Ramos (cell line): ENCODE measurements around the gene RELCH.

ENCODE experiments used
- in situ Hi-C: fragments of 300-500 bp; cut with MboI; formaldehyde crosslinking; loops from one replicate; pipeline ENCODE4 v1.14.3; 2022; ENCODE audit warnings: low sequenced_read_pairs; ENCODE audit not compliant: unreplicated experiment

Gene RELCH

GRCh38 chr18:62300359-62300963 lies 113.4 kb downstream of the RELCH start:
- in situ Hi-C loops: no loop called here

GRCh38 chr18:62301322-62301721 lies 114.3 kb downstream of the RELCH start:
- in situ Hi-C loops: no loop called here

- in situ Hi-C loops: no loop called here
These were observed 125.8 kb downstream of the RELCH start for GRCh38 chr18:62312851-62313250.

GRCh38 chr18:62318228-62319180 lies 131.4 kb downstream of the RELCH start:
- in situ Hi-C loops: no loop called here

GRCh38 chr18:62321201-62321600 lies 134.1 kb downstream of the RELCH start:
- in situ Hi-C loops: no loop called here

GRCh38 chr18:62323483-62324180 lies 136.6 kb downstream of the RELCH start:
- in situ Hi-C loops: no loop called here

DNA sequence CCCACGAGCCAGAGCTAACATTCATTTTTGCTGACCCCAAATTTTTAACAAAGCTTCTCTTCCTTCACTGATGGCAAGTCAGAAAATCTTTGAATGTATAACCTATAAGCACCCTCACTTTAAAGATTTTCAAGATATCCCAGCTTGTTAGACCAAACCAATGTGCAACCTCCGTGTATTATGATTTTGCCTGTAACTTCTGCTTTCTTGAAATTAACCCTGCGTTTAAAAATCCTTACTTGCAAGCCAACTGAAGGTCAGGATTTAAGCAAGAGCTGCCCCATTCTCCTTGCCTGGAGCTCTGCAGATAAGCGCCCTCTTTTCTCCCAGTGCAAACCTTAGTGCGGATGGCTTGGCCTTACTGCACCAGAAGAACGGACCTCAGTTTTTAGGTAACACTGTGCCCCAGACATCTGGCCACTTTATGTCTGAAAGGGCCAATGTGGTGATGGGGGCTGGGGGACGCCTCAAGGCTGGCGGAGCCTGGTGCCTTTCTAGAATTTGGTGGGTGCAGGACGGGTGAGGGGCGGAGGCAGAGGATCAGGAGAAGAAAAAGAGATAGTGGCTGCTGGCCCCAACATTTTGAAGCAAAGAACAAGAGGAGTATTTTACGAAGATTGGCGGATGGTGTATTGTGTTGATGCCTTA lies 137.2 kb downstream of the RELCH start:
- in situ Hi-C loops: no loop called here

DNA sequence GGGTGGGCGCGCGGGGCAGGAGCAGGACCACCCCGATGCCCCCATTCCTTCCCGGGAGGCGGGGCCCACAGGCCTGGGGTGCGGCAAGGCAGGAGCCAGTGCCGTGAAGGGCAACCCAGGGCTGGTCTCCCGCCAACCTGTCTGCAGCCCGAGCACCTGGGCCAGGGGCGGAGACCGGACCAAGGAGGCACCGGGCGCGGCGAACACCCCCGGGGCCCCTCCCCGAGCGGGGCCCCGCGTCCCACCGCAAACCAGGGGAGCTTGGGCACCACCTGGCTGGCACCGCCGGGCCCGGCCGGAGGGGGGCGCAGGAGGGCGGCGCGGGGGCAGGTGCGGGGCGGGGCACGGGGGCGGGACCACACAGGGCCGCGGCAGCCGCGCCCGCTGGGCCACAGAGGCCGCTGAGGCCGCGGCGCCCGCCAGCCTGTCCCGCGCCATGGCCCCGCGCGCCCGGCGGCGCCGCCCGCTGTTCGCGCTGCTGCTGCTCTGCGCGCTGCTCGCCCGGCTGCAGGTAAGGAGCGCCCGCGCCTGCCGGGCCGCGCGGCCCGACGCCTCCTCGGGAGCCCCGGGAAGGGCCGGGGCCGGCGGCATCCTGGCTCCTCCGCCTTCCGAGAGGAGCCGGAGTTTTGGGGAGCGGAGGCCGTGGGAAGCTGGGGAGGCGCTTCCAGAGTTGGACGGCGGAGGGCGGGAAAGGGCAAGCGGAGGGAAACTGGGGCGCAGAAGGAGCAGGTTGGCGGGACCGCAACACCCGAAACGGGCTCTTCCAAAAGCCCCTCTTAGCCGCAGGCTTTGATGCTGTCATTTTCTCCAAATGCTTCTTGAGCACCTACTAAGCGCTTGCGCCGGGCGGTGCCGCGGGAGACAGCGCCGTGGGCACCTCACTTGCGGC lies 138.1 kb downstream of the RELCH start, which contains the start of gene TNFRSF11A:
TNFRSF11A (plus strand) TSS at position 394 of the 889 bp plus-strand sequence; CDS start at position 437, 43 bp downstream.
- in situ Hi-C loops: no loop called here

DNA sequence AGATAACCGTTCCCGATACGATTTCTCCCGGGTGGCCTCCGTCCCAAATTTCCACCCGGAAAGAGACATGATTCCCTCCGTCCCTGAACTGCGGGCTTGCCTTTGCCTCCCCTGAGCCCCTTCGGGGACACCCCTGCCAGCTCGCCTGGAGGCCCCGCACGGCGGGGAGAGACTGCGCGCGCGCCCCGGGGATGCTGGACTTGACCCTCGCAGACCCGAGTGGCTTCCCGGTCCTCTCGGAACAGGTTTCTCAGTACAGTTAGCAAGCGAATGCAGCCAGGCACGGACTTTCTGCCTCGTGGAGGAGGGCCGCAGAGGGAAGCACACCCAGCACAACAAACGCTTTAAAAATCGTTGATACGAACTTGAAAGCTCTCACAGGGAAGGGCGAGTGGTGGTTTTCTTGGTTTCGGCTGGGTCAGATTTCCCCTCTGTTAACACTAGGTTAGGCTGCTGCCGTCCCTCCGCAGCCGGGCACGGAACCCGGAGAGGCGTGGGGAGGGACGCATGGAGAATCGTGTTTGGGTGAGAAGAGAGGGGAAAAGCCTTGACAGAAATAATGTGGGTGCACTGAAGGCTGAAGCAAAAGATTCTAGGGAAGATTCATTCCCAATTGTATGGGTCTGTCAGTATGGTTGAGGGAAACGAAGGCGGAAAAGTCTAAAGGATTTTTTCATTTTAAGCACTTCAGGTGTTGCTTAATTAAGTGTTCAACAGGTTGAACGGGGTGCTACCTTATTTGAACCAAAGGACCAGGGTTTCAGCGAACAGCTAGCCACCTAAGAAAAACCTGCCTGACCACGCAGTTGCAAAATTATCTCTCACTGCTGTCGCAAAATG lies 139.0 kb downstream of the RELCH start:
- in situ Hi-C loops: no loop called here

- in situ Hi-C loops: no loop called here
These were observed 139.7 kb downstream of the RELCH start for GRCh38 chr18:62326646-62327348.

DNA sequence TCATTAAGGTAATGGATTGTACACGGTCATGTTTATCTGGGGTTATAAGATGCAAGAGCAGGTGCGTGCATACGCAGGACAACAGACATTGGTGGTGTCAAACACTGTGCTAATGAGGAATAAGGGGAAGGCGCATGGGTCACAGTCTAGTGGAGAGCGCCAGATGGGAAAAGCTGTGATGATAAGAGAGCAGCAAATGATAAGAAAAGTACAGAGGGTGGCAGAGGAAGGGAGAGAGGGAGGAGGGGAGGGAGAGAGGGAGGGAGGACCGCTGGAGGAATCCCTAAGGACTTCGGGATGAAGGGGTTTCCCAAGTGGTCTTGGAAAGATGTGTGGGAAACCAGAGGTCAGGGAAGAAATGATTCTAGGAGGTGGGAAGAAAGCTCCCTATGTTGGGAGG lies 140.9 kb downstream of the RELCH start:
- in situ Hi-C loops: no loop called here

DNA sequence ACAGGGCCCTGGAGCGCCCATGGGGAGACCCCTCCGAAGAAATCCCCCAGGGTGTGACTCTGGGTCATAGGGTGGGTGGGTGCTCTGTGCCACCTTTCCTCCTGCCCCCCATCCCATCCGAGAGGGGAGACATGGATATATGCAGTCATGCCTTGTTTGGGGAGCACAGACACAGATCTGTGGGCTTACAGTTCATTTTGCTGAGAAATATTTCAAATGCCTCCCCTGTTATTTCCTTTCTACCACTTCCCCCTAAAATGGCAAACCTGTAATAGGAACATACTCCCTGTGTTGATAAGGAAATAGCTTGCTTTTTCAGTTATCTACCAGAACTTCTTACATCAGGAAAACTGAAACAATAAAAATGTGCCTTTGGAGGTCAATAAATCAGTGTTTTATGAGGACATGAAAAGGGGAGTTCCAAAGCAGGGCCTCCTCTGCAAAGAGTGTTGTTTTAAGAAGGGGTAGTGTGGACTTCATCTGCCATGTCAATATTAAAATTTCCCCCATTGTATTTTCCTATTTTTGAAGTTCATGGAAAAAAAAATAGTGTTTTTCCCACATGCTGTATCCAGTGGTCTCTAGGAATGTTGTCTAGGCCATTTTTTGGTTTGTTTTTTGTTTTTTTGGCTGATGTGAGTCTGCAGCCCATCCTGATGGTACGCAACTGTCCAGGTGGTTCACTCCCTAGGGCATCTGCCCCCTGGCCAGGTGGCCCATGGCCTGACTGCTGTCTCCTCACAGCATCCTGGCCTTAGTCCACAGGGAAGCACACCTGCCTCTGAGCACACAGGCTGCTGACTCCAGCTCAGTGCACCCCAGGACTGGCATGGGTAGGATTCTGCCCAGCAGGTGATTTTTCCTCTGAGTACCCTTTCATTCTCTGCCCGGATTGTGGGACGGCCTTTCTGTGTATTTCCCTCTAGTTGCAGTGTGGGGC lies 141.8 kb downstream of the RELCH start:
- in situ Hi-C loops: no loop called here

DNA sequence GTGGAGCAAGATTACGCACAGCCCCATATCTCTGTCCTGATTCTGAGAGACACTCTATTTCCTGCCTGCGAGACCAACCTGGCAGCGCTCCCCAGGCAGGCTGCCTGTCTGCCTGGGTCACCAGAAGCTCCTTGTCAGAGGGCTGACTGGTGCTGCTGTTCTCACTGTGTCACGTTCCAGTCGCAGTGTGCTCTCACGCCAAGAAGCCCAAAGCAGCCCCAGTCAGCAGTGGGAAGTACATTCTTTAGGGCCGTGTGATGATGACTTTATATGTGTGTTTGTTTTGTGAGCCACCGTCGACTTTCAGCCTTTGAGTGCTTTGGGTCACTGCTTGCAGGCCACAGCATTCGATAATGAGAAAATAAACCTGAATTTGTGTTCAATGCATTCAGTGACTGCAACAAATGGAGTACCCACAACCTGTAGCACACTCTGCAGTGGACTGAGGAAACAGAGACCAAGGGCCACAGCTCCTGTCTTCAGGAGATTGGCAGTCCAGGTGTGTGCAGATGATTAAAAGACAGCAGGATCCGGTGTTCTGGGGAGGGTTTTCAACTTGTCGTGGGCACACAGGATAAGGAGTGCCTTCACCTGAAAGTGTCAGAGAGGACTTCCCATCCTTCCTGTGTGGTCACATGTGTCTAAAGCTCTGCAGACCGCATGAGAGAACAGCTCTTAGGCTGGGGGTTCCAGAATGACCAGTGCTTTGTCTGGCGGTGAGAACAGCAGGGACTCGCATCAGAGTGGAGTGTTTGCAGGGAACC lies 142.8 kb downstream of the RELCH start:
- in situ Hi-C loops: no loop called here

GRCh38 chr18:62330650-62331049 lies 143.6 kb downstream of the RELCH start:
- in situ Hi-C loops: no loop called here

DNA sequence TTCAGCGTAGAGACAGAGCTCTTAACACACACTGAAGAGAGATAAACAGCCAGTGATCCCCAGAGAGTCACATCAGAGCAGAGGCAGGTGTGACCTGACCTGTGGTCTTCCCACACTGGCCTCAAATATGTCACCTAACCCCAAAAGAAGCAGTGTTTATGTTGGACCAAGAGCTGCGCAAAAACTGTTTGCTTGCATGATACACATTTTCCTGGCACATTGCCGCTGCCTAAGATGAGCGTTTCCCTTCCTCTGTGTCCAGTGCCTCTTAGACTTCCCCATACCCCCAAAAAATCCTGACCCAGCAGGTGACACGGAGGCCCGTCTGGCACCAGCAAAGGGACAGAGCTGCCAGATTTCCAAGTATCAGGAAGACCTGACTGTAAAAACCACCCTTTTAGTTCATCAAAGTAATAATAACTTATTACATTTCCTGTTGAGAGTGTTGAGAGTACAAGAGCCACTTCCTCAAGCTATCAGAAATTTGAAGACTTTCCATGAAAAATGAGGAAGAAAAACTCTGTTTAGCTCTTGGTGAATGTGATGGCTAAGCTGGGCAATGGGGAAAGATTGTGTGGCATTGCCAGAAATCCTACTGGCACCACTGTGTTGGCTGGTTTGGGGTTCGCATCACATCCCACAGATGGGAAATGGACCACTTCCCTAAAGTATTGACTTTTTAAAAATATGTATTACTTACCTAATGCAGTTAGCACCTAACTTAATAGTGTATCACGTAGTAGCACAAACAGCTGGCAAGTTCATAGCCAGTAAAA lies 144.7 kb downstream of the RELCH start:
- in situ Hi-C loops: no loop called here
